ENCODE measurements around the gene MCFD2. TPM values are rescaled to one million over a fixed set of nuclear protein-coding genes. Genes with fewer than 3 reads are reported as not detected.
A peak's percentile ranks its signal among the peaks of the same experiment; 100 is the strongest.

Gene MCFD2
- total RNA-seq, result 82.3 TPM
- long read RNA-seq, full-length matches to known transcripts, result 80 of 113 reads
- long read RNA-seq, partial matches to known transcripts, result 2 of 113 reads
- long read RNA-seq, other reads (novel, unspliced or antisense), result 31 of 113 reads

DNA sequence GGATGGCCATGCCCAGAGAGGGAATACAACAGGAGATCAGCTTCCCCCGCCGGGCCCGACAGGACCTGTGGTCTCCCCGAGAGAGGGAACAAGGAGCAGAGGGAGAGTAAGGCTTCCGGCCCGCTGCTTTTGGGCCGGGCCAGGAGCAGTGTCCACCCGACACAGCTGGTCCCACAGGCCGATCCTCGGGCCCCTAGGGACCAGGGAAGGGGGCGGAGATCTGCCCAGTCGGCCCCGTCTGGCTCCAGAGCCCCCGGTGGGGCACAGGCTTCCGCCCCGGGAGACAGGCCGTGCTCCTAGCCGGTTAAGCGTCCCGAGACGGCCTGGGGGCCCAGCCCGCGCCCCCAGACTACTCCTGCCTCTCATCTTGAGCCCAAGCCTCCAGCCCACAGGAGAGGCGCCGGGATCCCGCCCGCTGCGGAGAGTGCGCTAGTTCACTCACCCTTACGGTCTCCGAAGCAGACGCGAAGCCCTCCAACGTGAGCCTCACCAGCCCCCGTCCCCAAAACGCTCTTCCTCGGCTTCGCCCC, at the start of gene MCFD2:
MCFD2 (minus strand) TSS at position 526 of the 530 bp plus-strand sequence. CDS start 6,635 bp downstream, outside the sequence.
- intact Hi-C loops (cut with DNase I), result no loop called here
- H3K27me3 ChIP-seq (ENCODE audit: low read depth), result no peaks in the 10 kb centered on the region
- peak; percentile 62 to 69 for ATAC-seq
- H3K36me3 ChIP-seq, result peaks cover 16% of the 10 kb centered on the region
- peak; percentile 64 for DNase-seq
- H3K4me1 ChIP-seq, result peaks cover 32% of the 10 kb centered on the region
- peak within 1 kb of the TSS; percentile 99 for H3K4me3 ChIP-seq
- no peaks in the 10 kb centered on the region for H3K9me3 ChIP-seq
- TF ChIP-seq, protein P1, sequence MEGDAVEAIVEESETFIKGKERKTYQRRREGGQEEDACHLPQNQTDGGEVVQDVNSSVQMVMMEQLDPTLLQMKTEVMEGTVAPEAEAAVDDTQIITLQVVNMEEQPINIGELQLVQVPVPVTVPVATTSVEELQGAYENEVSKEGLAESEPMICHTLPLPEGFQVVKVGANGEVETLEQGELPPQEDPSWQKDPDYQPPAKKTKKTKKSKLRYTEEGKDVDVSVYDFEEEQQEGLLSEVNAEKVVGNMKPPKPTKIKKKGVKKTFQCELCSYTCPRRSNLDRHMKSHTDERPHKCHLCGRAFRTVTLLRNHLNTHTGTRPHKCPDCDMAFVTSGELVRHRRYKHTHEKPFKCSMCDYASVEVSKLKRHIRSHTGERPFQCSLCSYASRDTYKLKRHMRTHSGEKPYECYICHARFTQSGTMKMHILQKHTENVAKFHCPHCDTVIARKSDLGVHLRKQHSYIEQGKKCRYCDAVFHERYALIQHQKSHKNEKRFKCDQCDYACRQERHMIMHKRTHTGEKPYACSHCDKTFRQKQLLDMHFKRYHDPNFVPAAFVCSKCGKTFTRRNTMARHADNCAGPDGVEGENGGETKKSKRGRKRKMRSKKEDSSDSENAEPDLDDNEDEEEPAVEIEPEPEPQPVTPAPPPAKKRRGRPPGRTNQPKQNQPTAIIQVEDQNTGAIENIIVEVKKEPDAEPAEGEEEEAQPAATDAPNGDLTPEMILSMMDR (IDR thresholded peaks at IDR 0.05), result no peak
- peak within 1 kb of the TSS; percentile 96 for H3K27ac ChIP-seq

DNA sequence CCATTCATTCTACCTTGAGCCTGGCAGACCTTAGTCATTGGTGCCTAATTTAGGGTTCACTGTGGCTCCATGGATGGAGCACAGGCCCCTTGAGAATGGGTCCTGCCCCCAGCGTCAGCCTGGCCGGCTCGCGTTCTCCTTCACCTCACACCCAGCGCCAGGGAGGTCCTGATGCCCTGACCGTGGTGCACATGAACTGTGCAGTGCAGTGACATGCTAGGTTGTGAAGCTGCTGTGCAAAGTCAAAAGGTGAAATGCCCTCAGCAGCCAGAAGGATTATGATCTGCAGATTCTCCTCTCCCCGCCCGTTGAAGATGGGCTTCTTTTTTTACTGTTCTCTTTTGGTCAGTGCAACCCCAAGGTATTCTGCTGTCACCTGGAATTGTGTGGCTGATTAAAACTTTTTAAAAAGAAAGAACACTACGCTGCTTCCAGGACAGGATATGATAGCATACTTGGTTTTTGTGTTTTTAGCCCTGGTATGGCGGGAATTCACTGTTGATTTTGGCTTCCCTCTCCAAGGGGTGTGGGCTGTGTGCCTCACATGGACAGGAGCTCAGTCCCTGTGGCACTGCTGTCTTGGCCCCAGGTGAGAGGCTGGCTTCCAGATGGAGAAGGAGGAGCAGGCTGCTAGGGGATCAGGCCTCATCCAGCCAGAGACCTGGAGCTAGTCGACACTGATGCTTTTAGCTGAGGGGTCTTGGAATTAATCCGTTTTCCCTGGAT, 49.4 kb upstream of the MCFD2 start:
- DNase-seq, result no peak
- H3K36me3 ChIP-seq, result peaks cover 23% of the 10 kb centered on the region
- no peak overlapping the region for H3K4me3 ChIP-seq
- H3K9me3 ChIP-seq, result no peaks in the 10 kb centered on the region
- TF ChIP-seq, protein P1 (IDR thresholded peaks at IDR 0.05), result no peak
- no peaks in the 10 kb centered on the region for H3K27me3 ChIP-seq (ENCODE audit: low read depth)
- intact Hi-C loops (cut with DNase I), result no loop called here
- peaks cover 52% of the 10 kb centered on the region for H3K4me1 ChIP-seq
- ATAC-seq, result peak; percentile 16 to 23
- peak overlapping the region; percentile 57 for H3K27ac ChIP-seq

DNA sequence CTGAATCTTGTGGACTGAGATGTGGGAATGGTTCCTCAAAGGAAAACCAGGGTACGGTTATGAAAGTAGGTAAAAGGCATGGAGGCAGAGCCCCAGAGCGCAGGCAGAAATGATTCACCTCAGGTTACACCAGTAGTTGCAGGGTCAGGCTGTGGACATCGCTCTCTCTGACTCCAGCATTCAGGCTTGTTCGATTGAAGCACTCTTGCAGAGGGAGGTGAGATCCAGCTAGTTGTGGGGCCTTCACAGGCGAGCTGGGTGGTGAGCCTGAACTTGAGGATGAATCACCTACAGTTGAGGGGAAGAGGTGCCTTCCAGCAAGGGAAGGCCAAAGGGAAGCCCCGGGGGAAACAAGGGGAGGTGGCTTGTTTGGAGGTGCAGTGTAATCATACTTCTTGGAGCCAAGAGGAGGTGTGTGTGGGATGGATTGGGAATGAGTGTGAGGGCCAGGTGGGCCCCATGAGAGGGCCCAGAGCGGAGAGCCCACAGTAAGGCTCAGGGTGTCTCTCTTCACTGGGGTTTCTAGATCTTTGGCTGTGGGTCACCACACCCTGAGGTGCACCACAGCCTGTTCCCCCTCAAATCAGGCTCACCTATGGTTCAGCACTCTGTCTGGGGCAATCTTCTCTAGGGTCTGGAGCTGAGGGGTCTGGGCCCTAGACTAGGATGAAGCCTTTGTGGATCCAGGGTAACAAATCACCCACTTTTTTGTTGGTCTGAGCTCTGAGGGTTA, 48.5 kb upstream of the MCFD2 start:
- intact Hi-C loops (cut with DNase I), result no loop called here
- Histone ChIP-seq H3K4me3 (no peak overlapping the region), H3K27ac (peak overlapping the region; percentile 57), H3K9me3 (no peaks in the 10 kb centered on the region), H3K27me3 (ENCODE audit: low read depth) (no peaks in the 10 kb centered on the region), H3K36me3 (peaks cover 32% of the 10 kb centered on the region), H3K4me1 (peaks cover 45% of the 10 kb centered on the region)
- DNase-seq, result no peak
- TF ChIP-seq, protein P1 (IDR thresholded peaks at IDR 0.05), result no peak
- no peak for ATAC-seq

DNA sequence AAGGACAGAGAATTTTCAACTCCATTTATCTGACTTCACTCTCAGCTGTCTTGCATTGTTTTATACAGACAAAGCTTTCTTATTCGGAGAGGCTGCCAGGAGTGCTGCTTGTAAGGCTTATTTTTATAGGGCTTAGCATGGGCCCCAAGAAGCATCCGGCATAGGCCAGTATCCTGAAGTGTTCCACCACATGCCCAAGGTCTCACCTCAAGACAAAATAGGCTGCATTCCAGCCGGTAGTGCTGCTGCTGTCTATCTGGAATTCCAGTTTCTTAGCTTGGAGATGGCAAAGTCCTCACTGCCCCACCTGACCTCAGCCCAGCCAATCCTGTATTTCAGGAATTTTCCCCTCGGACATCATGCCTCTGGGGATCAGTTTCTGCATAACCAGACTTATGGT, 47.6 kb upstream of the MCFD2 start:
- intact Hi-C loops (cut with DNase I), result no loop called here
- peaks cover 36% of the 10 kb centered on the region for H3K4me1 ChIP-seq
- no peaks in the 10 kb centered on the region for H3K27me3 ChIP-seq (ENCODE audit: low read depth)
- ATAC-seq (no peak), DNase-seq (no peak)
- TF ChIP-seq, protein P1 (IDR thresholded peaks at IDR 0.05), result no peak
- peaks cover 41% of the 10 kb centered on the region for H3K36me3 ChIP-seq
- no peaks in the 10 kb centered on the region for H3K9me3 ChIP-seq
- no peak overlapping the region for H3K27ac ChIP-seq
- H3K4me3 ChIP-seq, result no peak overlapping the region

DNA sequence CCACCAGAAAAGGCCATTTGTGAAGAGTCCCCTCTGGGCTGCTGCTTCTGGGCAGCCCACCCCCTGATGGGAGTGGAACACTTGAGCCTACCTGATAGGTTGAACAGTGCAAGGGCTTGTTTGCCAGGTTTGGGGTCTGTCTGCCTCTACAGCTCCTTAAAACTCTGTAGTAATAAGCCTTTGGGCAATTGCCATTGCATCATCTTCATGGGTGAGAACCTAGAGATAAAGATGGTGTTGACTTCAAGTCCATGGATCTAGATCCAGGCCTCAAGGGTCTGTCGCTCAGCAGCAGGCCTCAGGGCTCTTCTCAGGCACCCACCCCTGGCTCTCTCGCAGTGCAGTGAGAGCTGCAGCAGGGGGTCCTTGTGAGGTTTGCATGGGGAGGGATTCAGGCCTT, 47.1 kb upstream of the MCFD2 start:
- intact Hi-C loops (cut with DNase I), result no loop called here
- ATAC-seq, result no peak

More for the DNA sequence above, 47.1 kb upstream of the MCFD2 start:
- Histone ChIP-seq H3K9me3 (no peaks in the 10 kb centered on the region), H3K4me1 (peaks cover 31% of the 10 kb centered on the region), H3K36me3 (peaks cover 46% of the 10 kb centered on the region), H3K27me3 (ENCODE audit: low read depth) (no peaks in the 10 kb centered on the region), H3K27ac (no peak overlapping the region), H3K4me3 (no peak overlapping the region)
- DNase-seq, result no peak
- TF ChIP-seq, protein P1 (IDR thresholded peaks at IDR 0.05), result no peak

Measured in lower lobe of right lung (tissue), 2 donors.